ENCODE results near the gene ADARB2. TPM values are rescaled to one million over a fixed set of nuclear protein-coding genes. Genes with fewer than 3 reads are reported as not detected.

ADARB2 gene
- total RNA-seq, 4 donors from 2014 or later = 1.3 to 5.4 (median 1.8) TPM

- TF ChIP-seq POLR2AphosphoS5 (IDR thresholded peaks at IDR 0.05) (no peak), POLR2A (IDR thresholded peaks at IDR 0.05) (no peak), EP300 (IDR thresholded peaks at IDR 0.05) (no peak), CTCF (IDR thresholded peaks at IDR 0.05) (no peak)
- Histone ChIP-seq H3K36me3 (no peaks in the 10 kb centered on the region), H3K9me3 (no peaks in the 10 kb centered on the region), H3K4me3 (no peak overlapping the region), H3K27me3 (peaks cover 51% of the 10 kb centered on the region), H3K27ac (no peak overlapping the region), H3K4me1 (no peaks in the 10 kb centered on the region)
- ATAC-seq = no peak
- WGBS, 2 donors (ENCODE audit: low coverage in 1 of 2) = 0 to 30% methylated on average over 1 to 2 of the region's 4 CpGs
These were observed 288.9 kb downstream of the ADARB2 start for GRCh38 chr10:1448252-1448930.

GRCh38 chr10:1444826-1445225 is 292.5 kb downstream of the ADARB2 start:
- Histone ChIP-seq H3K27ac (no peak overlapping the region), H3K9me3 (no peaks in the 10 kb centered on the region), H3K36me3 (no peaks in the 10 kb centered on the region), H3K4me3 (no peak overlapping the region), H3K27me3 (peaks cover 26% of the 10 kb centered on the region), H3K4me1 (no peaks in the 10 kb centered on the region)
- no peak for ATAC-seq
- 62 to 100% methylated on average over 2 of the region's 2 CpGs for WGBS, 2 donors (ENCODE audit: low coverage in 1 of 2)
- TF ChIP-seq EP300 (IDR thresholded peaks at IDR 0.05) = no peak
- TF ChIP-seq POLR2A (IDR thresholded peaks at IDR 0.05) = no peak
- TF ChIP-seq CTCF (IDR thresholded peaks at IDR 0.05) = no peak
- no peak for TF ChIP-seq POLR2AphosphoS5 (IDR thresholded peaks at IDR 0.05)

GRCh38 chr10:1440897-1441296 is 296.4 kb downstream of the ADARB2 start:
- WGBS, 2 donors (ENCODE audit: low coverage in 1 of 2) = 52 to 91% methylated on average over 2 of the region's 2 CpGs
- no peak for ATAC-seq
- peaks cover 24% of the 10 kb centered on the region for H3K27me3 ChIP-seq
- no peaks in the 10 kb centered on the region for H3K9me3 ChIP-seq
- TF ChIP-seq CTCF (IDR thresholded peaks at IDR 0.05) (no peak), EP300 (IDR thresholded peaks at IDR 0.05) (no peak), POLR2AphosphoS5 (IDR thresholded peaks at IDR 0.05) (no peak), POLR2A (IDR thresholded peaks at IDR 0.05) (no peak)
- H3K4me1 ChIP-seq = no peaks in the 10 kb centered on the region
- H3K36me3 ChIP-seq = no peaks in the 10 kb centered on the region
- no peak overlapping the region for H3K4me3 ChIP-seq
- H3K27ac ChIP-seq = no peak overlapping the region

- Histone ChIP-seq H3K4me1 (no peaks in the 10 kb centered on the region), H3K27me3 (peaks cover 28% of the 10 kb centered on the region), H3K36me3 (no peaks in the 10 kb centered on the region), H3K9me3 (peaks cover 0 to 17% (median 0%) of the 10 kb centered on the region in 3 donors), H3K27ac (no peak overlapping the region), H3K4me3 (no peak overlapping the region)
- no peak for ATAC-seq
- 41 to 54% methylated on average over 6 to 7 of the region's 22 CpGs for WGBS, 2 donors (ENCODE audit: low coverage in 1 of 2)
- TF ChIP-seq POLR2AphosphoS5 (IDR thresholded peaks at IDR 0.05) (no peak), CTCF (IDR thresholded peaks at IDR 0.05) (no peak), EP300 (IDR thresholded peaks at IDR 0.05) (no peak), POLR2A (IDR thresholded peaks at IDR 0.05) (no peak)
These were observed 302.2 kb downstream of the ADARB2 start for GRCh38 chr10:1434912-1435692.
